ENCODE results near the gene CYP4F2. TPM values are rescaled to one million over a fixed set of nuclear protein-coding genes. Genes with fewer than 3 reads are reported as not detected.

CYP4F2 gene
- total and polyA plus RNA-seq, 2 of the 8 experiments (the other 6 are each of a cell fraction or from before 2014, with no cell fraction given), result not detected

DNA sequence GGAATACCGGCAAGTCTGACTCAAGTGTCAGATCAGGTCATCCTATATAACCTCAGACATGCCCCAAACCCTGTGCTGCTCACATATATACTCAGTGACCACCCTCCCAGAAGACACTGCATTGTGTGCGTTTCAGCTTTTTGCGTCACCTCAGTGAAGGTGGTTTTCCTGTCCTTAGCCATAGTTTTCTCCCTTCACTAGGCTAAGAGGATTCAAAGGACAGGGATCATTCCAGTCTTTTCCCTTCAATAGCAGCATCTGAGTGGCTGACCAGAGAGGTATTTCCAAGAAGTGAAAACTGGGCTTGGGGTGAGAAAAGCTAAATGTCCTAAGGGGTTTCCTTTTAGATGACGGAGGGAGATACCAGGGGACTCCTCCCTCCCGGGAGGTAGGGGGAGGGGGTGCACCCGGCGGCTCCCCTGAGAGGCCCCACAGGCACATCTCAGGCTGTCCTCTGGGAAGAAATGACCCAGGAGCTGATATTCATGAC is 69.7 kb downstream of the CYP4F2 start (continued):
- TF ChIP-seq GABPA (IDR thresholded peaks at IDR 0.05; ENCODE audit: borderline replicate concordance, insufficient read depth, low read length), result no peak

Small RNA genes lying within 50 kb of the gene (small RNA-seq; reads per million reads assigned to genes)
- not detected for gene CYP4F36P (ENCODE audit: insufficient read depth)

Other genes with a start within 250 kb of the CYP4F2 start
- gene CYP4F12, start 225.0 kb downstream of the CYP4F2 start, total RNA-seq (2021; fragmentation: NEBNext Ultra II Directional; extraction: Animal tissue kit (Norgen Biotek cat#: 25700)), result not detected in 2 replicates
- not detected in 2 replicates for gene CYP4F12, start 225.0 kb downstream of the CYP4F2 start, polyA plus RNA-seq (2011; rRNA removed)
- gene OR10H2, start 170.1 kb downstream of the CYP4F2 start, total RNA-seq (2021; fragmentation: NEBNext Ultra II Directional; extraction: Animal tissue kit (Norgen Biotek cat#: 25700)), result not detected in 2 replicates
- not detected in 2 replicates for gene OR10H2, start 170.1 kb downstream of the CYP4F2 start, polyA plus RNA-seq (2011; rRNA removed)
- gene OR10H3, start 160.1 kb downstream of the CYP4F2 start, total RNA-seq (2021; fragmentation: NEBNext Ultra II Directional; extraction: Animal tissue kit (Norgen Biotek cat#: 25700)), result not detected in 2 replicates
- gene OR10H3, start 160.1 kb downstream of the CYP4F2 start, polyA plus RNA-seq (2011; rRNA removed), result not detected in 2 replicates
- not detected in 2 replicates for gene OR10H5, start 110.4 kb downstream of the CYP4F2 start, total RNA-seq (2021; fragmentation: NEBNext Ultra II Directional; extraction: Animal tissue kit (Norgen Biotek cat#: 25700))
- gene OR10H5, start 110.4 kb downstream of the CYP4F2 start, polyA plus RNA-seq (2011; rRNA removed), result not detected in 2 replicates
- not detected in 2 replicates for gene OR10H1, start 82.4 kb downstream of the CYP4F2 start, total RNA-seq (2021; fragmentation: NEBNext Ultra II Directional; extraction: Animal tissue kit (Norgen Biotek cat#: 25700))
- not detected in 2 replicates for gene OR10H1, start 82.4 kb downstream of the CYP4F2 start, polyA plus RNA-seq (2011; rRNA removed)
- not detected in 2 replicates for gene CYP4F11, start 36.5 kb upstream of the CYP4F2 start, total RNA-seq (2021; fragmentation: NEBNext Ultra II Directional; extraction: Animal tissue kit (Norgen Biotek cat#: 25700))
- not detected in 2 replicates for gene CYP4F11, start 36.5 kb upstream of the CYP4F2 start, polyA plus RNA-seq (2011; rRNA removed)
- not detected in 2 replicates for gene OR10H4, start 50.9 kb upstream of the CYP4F2 start, total RNA-seq (2021; fragmentation: NEBNext Ultra II Directional; extraction: Animal tissue kit (Norgen Biotek cat#: 25700))
- gene OR10H4, start 50.9 kb upstream of the CYP4F2 start, polyA plus RNA-seq (2011; rRNA removed), result not detected in 2 replicates
- gene TPM4, start 178.4 kb upstream of the CYP4F2 start, total RNA-seq (2021; fragmentation: NEBNext Ultra II Directional; extraction: Animal tissue kit (Norgen Biotek cat#: 25700)), result 348 and 359 TPM in 2 replicates
- gene TPM4, start 178.4 kb upstream of the CYP4F2 start, polyA plus RNA-seq (2011; rRNA removed), result 119 and 160 TPM in 2 replicates
- gene RAB8A, start 213.8 kb upstream of the CYP4F2 start, total RNA-seq (2021; fragmentation: NEBNext Ultra II Directional; extraction: Animal tissue kit (Norgen Biotek cat#: 25700)), result 90.1 and 97.0 TPM in 2 replicates
- gene RAB8A, start 213.8 kb upstream of the CYP4F2 start, polyA plus RNA-seq (2011; rRNA removed), result 52.4 and 65.8 TPM in 2 replicates
- gene HSH2D, start 245.6 kb upstream of the CYP4F2 start, total RNA-seq (2021; fragmentation: NEBNext Ultra II Directional; extraction: Animal tissue kit (Norgen Biotek cat#: 25700)), result 0.67 and 0.75 TPM in 2 replicates
- 1.6 and 2.2 TPM in 2 replicates for gene HSH2D, start 245.6 kb upstream of the CYP4F2 start, polyA plus RNA-seq (2011; rRNA removed)

All from H1 (cell line).